ENCODE data around the gene RCHY1.
A peak's percentile ranks its signal among the peaks of the same experiment; 100 is the strongest.
"Not testable (repeated sequence)": the region's sequence is repeated elsewhere in the genome, so short reads cannot be mapped to it uniquely, and the experiment has no call there.

RCHY1 gene

DNA sequence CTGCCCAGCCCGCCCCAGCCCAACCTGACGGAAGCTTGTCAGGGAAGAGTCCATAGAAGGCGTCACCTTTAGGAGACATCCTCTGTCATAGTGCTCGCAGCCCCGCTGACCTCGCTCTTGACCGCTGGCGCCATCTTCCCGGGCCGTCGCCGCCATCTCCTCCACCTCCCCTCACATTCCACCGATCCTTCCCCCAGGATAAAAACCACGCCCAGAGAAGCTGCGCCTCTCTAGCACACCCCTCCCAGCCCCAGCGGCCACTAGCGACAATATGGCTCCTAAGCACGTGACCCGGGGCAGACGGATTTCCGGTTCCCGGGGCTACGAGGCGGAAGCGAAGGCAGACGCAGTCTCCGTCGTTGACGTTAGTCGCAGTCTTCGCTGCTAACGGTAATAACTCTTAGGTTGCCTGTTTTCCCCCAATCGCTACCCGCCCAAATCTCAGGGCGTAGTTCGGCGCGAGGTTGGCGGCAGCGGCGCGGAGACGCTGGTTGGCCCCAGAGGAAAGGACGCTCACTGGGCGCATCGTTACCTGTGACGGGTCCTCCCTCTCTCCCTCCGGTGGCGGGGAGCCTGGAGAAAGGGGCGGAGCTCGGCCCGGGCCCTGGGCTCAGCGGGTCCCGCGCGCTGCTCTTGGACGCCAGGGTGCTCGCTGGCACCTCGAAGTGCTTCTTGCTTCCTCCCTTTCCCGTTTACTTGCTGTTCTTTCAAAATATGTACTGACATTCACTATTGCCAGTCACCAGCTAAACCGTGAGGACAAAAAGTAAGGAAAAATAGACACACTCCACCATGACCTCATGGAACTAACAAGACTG lies at the start of gene RCHY1, which contains the start of gene THAP6:
RCHY1 (minus strand) TSS at position 273 of the 818 bp plus-strand sequence; CDS start at position 156, 117 bp downstream.
THAP6 (plus strand) TSS at position 343 of the 818 bp plus-strand sequence. CDS start 980 bp downstream, outside the sequence.
- peak; percentile 94 for ATAC-seq

DNA sequence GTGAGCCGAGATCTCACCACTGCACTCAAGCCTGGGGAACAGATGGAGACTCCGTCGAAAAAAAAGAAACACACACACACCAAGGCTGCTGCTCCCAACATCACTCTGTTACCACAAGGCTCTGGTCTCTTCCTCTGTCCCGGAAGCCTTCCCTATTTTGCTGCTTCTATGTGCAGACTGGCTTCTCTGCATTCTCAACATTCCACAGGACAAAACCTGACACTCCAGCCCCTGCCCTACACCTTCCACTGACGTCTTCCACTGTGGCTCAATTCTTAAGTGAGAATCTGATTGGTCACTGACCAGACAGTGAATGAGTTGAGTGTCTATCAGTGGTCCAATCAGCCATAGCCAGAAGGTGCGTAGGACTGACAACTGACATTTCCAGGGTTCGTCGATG lies 47.6 kb upstream of the RCHY1 start:
- no peak for ATAC-seq

DNA sequence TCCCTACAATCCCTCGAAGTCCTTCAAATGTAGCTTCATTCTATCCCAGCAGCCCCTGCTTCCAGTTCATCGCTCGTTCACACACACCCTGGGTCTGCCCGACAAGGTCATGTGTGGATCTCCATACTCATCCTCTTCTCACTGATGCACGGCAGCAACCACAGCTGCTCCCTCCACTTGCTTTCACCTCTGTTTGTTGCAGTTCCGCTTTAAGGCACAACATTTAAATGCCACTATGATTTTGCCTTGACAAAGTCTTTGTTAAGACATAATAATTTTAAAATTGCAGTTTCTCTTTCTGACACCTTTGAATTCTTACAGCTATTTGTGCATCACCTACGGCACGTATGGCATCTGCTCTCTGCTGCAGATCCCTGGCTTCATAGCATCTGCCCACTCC lies 43.5 kb upstream of the RCHY1 start:
- ATAC-seq: no peak

DNA sequence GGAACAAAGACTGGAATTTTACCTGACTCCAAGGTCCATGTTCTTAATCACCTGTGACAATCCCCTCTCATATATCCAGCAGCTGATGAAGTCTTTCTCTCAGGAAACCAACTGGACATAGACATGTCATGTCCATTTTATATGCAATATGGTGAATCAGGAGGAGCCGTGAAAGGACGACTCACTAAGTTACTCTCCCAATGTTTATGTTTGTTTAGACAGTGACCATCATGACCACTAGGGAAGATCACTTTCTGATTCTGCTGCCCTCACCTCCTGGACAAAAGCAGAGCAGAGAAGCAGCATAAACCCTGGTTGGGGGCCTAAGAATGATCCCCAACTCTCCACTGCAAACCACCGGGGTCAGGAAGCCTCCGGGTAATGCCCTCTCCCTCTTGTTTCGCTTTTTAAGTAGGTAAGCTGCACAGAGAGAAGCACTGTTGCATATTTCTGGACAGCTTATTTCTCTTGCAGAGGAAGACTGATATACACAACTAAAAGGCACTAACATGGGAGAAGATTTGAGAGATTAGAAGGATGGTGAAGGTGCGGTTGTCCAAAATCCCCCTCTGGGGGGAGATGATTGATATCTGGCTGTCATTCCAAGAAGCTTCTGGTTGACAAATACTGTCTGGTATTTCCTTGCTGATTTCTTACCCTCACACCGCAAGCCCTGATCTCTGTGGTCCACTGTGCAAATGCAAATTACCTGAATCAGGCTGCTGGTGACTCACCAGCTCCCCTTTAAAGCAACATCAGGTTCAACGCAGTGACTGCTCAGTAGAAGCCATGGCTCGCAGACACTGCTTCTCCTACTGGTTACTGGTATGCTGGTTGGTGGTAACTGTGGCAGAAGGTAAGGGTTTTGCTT lies 41.3 kb upstream of the RCHY1 start, which contains the start of gene ODAPH:
ODAPH (plus strand) TSS at position 773 of the 871 bp plus-strand sequence; CDS start at position 790, 17 bp downstream.
- peak; percentile 94 to 97 for ATAC-seq

DNA sequence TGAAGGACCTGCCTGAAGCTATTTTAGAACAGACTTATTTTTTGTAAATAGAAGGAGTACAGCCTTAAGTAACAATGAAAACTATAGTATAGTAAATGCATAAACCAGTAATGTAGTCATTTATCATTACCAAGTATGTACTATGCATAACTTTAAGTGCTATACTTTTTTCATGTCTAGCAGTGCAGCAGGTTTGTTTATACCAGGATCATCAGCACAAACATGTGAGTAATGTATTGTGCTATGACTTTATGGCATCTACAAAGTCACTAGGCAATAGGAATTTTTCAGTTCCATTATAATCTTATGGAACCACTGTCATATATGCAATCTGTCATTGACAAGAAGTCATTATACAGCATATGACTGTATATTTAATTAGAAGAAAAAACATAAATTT lies 38.2 kb upstream of the RCHY1 start:
- ATAC-seq: no peak

DNA sequence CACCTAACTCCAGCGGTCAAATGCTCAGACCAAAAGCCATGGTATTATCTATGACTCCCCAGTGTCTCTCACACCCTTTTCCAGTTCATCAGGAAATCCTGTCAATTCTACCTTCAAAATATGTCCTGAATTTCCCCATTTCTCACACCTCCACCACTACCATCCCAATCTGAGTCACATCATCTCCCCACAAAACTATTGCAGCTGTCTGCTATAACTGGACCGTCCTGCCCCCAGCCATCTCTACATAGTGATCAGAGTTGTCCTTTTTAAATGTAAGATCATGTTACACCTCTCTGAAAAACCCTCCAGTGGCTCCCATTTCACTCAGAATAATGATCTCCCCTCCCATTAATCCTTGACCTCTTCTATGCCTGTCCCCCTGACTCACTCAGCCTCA lies 34.8 kb upstream of the RCHY1 start:
- ATAC-seq: no peak

DNA sequence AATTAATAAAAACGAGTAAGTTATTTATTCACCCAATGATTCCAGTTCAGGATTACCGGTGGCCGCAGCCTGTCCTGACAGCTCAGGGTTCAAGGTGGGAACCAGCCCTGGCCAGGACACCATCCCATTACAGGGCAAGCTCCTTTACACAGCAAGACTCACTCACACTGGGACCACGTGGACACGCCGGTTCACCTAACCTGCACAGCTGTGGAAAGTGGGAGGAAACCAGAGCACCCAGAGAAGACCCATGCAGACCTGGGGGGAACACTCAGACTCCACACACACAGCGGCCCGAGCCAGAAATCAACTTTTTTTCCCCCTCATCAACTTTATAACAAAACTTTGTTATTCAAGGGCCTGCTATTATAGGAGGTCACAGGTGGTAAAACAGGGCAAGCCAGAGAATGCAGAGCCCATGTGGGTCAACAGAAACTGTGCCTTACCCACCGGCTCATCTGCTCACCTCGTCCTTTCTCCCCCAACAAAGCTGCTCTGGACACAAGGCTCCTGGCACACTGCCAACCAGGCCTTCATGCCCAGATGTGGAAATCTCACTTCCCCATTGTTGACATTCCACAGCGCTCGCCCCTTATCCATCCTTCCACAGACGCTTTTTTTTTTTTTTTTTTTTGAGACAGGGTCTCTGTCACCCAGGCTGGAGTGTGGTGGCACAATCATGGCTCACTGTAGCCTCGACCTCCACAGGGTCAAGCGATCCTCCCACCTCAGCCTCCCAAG lies 33.6 kb upstream of the RCHY1 start:
- ATAC-seq: no peak

DNA sequence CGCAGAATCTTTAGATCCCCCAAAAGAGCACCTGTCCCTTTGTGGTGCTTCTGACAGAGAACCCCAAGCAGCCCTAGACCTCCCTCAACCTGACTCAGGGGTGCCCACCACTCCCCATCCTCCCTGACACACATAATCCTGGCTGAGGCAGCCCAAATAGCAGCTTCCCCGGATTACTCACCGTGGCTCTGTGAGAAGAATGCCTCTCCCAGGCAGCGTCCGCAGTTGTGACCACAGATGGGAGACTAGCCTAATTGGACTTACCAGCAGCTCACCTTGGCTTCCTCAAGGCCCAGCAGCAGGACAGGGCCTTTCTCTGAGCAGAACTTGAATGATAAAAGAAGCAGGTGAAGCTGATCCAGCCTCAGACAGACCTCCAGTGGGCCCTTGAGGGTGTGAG lies 31.3 kb upstream of the RCHY1 start:
- ATAC-seq: no peak

DNA sequence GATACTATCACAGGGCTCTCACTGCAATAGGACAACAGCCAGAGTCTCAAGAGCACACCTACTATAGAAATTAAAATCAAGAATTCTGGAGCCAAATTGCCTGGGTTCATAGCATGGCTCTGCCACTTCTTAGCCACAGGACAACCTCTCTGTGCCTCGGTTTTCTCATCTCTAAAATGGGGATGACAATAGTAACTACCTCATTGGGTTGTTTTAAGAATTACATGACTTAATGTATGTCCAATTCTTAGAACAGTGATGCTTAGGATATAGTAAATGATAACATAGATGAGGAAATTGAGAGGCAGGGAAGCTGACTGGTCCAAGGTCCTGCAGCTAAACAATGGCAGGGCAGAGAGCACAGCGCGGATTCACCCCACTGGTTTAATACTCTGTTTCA lies 30.7 kb upstream of the RCHY1 start:
- ATAC-seq: no peak

DNA sequence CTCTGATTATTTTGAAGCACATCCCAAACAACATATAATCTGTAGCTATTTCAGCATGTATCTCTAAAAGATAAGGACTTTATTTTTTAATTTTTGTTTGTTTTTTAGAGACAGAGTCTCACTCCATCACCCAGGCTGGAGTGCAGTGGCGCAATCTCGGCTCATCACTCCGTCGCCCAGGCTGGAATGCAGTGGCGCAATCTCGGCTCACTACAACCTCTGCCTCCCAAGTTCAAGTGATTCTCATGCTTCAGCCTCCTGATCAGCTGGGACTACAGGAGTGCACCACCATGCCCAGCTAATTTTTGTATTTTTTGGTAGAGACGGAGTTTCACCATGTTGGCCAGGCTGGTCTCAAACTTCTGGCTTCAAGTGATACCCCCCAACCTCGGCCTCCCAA lies 30.0 kb upstream of the RCHY1 start:
- ATAC-seq: not testable (repeated sequence)

DNA sequence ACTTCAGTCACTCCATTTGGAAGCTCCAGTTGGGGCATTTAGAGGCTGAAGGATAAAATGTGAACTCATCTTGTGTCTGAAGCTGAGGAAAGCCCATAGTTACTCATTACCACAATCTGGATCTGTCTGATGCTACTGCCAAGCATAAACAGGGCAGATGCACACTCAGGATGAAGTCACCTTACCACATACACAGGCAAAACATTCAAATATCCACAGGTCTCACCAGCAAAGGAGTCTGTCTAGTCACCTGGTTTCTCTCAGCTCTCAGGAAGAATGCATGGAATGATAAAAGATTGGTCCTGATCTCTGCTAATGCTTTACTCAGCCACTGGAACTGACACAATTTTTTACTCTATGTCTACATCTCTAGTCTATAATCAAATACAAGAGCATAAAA lies 28.6 kb upstream of the RCHY1 start:
- ATAC-seq: peak; percentile 41 to 43

DNA sequence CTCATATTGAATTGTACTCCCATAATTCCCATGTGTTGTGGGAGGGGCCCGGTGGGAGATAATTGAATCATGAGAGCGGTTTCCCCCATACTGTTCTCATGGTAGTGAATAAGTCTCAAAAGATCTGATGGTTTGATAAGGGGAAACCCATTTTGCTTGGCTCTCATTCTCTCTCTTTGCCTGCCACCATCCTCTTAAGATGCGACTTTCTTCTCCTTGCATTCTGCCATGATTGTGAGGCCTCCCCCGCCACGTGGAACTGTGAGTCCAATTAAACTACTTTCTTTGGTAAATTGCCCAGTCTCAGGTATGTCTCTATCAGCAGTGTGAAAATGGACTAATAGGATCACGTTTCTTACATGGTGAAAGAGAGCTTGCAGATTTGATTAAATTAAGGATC lies 23.1 kb upstream of the RCHY1 start:
- not testable (repeated sequence) for ATAC-seq

DNA sequence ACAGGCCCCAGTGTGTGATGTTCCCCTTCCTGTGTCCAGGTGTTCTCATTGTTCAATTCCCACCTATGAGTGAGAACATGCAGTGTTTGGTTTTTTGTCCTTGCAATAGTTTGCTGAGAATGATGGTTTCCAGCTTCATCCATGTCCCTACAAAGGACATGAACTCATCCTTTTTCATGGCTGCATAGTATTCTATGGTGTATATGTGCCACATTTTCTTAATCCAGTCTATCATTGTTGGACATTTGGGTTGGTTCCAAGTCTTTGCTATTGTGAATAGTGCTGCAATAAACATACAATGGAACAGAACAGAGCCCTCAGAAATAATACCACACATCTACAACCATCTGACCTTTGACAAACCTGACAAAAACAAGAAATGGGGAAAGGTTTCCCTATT lies 19.7 kb upstream of the RCHY1 start:
- ATAC-seq: not testable (repeated sequence)

DNA sequence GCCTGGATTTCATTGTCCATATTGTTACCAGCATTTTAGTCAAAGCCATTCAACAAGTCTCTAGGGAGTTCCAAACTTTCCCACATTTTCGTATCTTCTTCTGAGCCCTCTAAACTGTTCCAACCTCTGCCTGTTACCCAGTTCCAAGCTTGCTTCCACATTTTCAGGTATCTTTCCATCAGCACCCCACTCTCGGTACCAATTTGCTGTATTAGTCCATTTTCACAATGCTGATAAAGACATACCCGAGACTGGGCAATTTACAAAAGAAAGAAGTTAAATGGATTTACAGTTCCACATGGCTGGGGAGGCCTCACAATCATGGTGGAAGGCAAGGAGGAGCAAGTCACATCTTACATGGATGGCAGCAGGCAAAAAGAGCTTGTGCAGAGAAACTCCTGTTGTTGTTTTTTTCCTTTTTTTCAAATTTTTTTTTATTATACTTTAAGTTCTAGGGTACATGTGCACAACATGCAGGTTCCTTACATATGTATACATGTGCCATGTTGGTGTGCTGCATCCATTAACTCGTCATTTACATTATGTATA lies 19.2 kb upstream of the RCHY1 start:
- ATAC-seq: not testable (repeated sequence)

DNA sequence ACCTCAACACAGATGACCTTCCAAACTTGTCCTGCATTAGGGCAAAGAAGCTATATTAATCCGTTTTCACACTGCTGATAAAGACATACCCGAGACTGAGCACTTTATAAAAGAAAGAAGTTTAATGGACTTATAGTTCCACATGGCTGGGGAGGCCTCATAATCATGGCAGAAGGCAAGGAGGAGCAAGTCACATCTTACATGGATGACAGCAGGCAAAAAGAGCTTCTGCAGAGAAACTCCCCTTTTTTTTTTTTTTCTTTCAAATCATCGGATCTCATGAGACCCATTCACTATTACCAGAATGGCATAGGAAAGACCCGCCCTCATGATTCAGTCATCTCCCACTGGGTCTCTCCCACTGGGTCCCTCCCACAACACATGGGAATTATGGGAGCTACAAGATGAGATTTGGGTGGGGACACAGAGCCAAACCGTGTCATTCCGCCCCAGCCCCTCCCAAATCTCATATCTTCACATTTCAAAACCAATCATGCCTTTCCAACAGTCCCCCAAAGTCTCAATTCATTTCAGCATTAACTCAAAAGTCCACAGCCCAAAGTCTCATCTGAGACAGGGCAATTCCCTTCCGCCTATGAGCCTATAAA lies 17.4 kb upstream of the RCHY1 start:
- ATAC-seq: not testable (repeated sequence)

DNA sequence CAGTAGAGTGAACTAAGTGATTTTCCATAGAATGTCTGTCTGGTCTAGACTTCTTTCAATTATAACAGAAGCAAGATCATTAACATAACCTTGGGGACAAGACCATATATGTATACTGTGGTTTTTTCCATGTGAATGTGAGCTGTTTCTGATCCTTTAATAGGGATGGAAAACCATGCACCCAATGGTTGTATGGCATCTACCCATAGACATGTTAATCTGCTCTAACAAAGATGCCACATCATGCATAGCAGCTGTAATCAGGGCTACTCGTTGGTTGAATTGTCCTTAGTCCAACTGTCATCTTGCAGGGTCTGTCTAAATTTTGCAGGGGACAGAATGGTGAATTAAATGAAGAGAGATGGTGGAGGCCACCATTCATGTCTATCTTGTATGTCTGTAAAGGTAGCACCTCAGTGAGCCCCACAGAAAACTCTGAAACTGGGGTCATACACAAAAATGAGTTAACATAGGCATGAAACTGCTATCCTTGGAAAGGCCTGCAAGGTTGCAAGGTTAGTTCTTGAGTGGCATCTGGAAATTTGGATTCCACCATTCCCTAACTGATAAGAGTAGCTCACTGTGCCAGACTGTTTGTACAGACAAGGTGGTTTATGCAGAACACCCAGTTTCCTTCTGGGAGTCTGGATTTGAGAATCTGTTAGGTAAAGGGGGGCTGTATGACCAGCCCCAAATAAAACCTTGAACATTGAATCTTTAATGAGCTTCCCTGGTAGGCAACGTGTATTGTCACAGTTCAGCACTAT lies 16.5 kb upstream of the RCHY1 start:
- ATAC-seq: no peak

DNA sequence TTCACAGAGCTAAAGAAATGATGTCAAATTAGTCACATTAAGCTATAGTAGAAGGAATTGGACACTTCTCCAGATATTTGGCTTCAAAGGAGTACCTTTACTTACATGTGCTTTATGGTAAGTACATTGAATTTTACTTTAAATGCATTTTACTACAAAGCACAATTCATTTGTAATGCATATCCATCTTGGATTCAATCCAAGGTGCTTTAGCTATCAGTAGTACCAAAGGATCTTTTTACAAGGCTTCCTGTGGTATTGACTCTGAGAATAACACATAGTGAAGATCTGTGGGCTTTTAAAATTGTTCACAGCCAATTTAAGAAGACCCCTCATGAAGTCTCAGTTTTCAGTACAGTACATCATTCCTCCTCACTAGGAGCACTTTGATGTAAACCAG lies 13.3 kb upstream of the RCHY1 start:
- no peak for ATAC-seq

DNA sequence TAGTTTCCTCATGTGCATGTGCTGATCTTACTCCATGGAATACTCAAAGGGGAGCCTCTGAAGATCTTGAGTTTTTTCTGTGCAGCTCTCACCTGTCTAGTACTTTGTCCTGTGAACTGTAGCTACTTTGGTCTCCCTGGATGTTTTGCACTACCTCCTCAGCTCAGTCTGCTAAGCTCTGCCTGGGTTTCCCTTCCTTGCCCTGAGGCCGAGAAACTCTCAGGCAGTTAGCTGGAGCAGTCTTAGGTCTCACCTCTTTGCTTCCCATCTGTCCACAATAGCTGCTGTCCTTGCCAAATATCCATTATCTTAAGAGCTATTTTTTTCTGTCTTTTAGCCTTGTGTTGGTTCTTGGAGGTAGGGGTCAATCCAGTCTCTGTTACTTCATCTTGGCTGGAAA lies 11.7 kb upstream of the RCHY1 start:
- ATAC-seq: no peak

DNA sequence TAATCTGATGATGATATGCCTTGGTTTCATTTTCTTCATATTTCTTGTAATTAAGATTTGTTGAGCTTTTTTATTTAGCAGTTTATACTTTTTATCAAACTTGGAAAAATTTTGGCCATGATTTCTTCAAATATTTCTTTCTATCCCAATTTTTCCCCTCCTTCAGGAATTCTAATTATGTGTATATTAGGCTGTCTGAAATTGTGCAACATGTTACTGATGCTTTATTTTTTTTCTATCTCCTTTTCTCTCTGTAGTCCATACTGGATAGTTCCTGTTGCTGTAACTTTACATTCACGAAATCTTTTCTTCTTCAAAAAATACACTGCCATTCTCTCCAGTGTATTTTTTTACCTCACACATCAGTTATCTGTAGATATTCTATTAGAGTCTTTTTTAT lies 10.9 kb upstream of the RCHY1 start:
- ATAC-seq: no peak

DNA sequence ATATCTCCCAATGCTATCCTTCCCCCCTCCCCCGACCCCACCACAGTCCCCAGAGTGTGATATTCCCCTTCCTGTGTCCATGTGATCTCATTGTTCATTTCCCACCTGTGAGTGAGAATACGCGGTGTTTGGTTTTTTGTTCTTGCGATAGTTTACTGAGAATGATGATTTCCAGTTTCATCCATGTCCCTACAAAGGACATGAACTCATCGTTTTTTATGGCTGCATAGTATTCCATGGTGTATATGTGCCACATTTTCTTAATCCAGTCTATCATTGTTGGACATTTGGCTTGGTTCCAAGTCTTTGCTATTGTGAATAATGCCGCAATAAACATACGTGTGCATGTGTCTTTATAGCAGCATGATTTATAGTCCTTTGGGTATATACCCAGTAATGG lies 5.2 kb upstream of the RCHY1 start:
- not testable (repeated sequence) for ATAC-seq

DNA sequence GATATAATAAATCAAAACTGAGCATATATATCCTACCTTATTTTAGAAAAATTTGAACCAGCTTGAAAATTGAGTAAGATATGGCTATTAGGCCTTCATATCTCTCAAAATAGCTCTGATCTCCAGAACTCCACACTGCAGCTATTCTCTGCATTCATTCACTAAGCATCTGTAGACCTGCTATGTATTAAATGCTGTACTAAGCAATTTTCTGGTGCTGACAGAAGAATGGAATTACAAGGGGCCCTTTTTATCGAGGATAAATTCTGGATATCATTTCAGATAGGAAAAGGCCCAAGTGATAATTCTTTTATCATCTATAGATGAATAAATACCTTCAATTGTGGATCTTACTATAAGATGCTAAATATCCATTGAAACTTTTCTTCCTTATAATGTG lies 1.9 kb upstream of the RCHY1 start:
- ATAC-seq: no peak
